ENCODE measurements around the gene HNRNPA0.

- TF ChIP-seq, protein P1, sequence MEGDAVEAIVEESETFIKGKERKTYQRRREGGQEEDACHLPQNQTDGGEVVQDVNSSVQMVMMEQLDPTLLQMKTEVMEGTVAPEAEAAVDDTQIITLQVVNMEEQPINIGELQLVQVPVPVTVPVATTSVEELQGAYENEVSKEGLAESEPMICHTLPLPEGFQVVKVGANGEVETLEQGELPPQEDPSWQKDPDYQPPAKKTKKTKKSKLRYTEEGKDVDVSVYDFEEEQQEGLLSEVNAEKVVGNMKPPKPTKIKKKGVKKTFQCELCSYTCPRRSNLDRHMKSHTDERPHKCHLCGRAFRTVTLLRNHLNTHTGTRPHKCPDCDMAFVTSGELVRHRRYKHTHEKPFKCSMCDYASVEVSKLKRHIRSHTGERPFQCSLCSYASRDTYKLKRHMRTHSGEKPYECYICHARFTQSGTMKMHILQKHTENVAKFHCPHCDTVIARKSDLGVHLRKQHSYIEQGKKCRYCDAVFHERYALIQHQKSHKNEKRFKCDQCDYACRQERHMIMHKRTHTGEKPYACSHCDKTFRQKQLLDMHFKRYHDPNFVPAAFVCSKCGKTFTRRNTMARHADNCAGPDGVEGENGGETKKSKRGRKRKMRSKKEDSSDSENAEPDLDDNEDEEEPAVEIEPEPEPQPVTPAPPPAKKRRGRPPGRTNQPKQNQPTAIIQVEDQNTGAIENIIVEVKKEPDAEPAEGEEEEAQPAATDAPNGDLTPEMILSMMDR (conservative IDR thresholded peaks at IDR 0.05; ENCODE audit: low read depth, low read length), result no peak
- TF ChIP-seq POLR2A (IDR thresholded peaks at IDR 0.05; ENCODE audit: low read depth, low read length) (no peak), BHLHE40 (IDR thresholded peaks at IDR 0.05; ENCODE audit: low read depth, low read length) (no peak), MXI1 (IDR thresholded peaks at IDR 0.05; ENCODE audit: borderline replicate concordance, low read depth, low read length) (no peak), CHD1 (IDR thresholded peaks at IDR 0.05; ENCODE audit: low read depth, low read length) (no peak), CEBPB (IDR thresholded peaks at IDR 0.05; ENCODE audit: low read depth, low read length) (no peak), RFX5 (IDR thresholded peaks at IDR 0.05; ENCODE audit: low read depth, low read length) (no peak)
Observed at GRCh38 chr5:137695651-137696428, 58.3 kb downstream of the HNRNPA0 start.

Measured in IMR-90 (cell line).